Loucy (cell line): ENCODE results near the gene TBC1D24.

Experiments used
- H2AFZ ChIP-seq: fragments of 200-600 bp; sonication (generic); 2 replicates; pipeline ENCODE4 v1.6.0; 2016; ENCODE audit warnings: antibody characterized with exemption, mild to moderate bottlenecking, low read length, moderate library complexity
- H3F3A ChIP-seq: fragments of 200-600 bp; 2 replicates; pipeline ENCODE4 v1.6.0; 2016; ENCODE audit warnings: antibody characterized with exemption, low read depth, mild to moderate bottlenecking
- H3K27me3 ChIP-seq: fragments of 200-600 bp; sonication (generic); 2 replicates; pipeline ENCODE4 v1.6.1; 2014; ENCODE audit warnings: low read length, mild to moderate bottlenecking; ENCODE audit not compliant: insufficient read depth, poor library complexity, severe bottlenecking
- H3K36me3 ChIP-seq: fragments of 200-600 bp; sonication (generic); 2 replicates; pipeline ENCODE4 v1.6.1; 2016; ENCODE audit warnings: low read length; ENCODE audit not compliant: insufficient read depth
- H3K4me1 ChIP-seq: fragments of 200-600 bp; sonication (generic); 2 replicates; pipeline ENCODE4 v1.5.1; 2014; ENCODE audit warnings: low read length, mild to moderate bottlenecking; ENCODE audit not compliant: insufficient read depth, poor library complexity, severe bottlenecking
- H3K4me2 ChIP-seq: fragments of 200-600 bp; sonication (generic); 2 replicates; pipeline ENCODE4 v1.6.0; 2014; ENCODE audit warnings: antibody characterized with exemption, low read length, low read depth, mild to moderate bottlenecking; ENCODE audit not compliant: poor library complexity, severe bottlenecking
- H3K4me3 ChIP-seq: fragments of 200-600 bp; sonication (generic); 2 replicates; pipeline ENCODE4 v1.5.1; 2014; ENCODE audit warnings: low read length, mild to moderate bottlenecking, mixed read lengths; ENCODE audit not compliant: poor library complexity, severe bottlenecking
- H3K79me2 ChIP-seq: fragments of 200-600 bp; sonication (generic); 2 replicates; pipeline ENCODE4 v1.6.1; 2014; ENCODE audit warnings: low read length; ENCODE audit not compliant: insufficient read depth
- H3K9ac ChIP-seq: fragments of 200-600 bp; sonication (generic); 2 replicates; pipeline ENCODE4 v1.6.0; 2014; ENCODE audit warnings: mild to moderate bottlenecking, low read depth, low read length, moderate library complexity; ENCODE audit not compliant: poor library complexity, severe bottlenecking
- H3K9me2 ChIP-seq: fragments of 200-600 bp; sonication (generic); replicated peaks from 2 replicates; pipeline ENCODE4 v1.6.1; 2016; ENCODE audit warnings: low read depth, low read length, mixed read lengths
- H3K9me3 ChIP-seq: fragments of 200-600 bp; sonication (generic); 2 replicates; pipeline ENCODE4 v1.6.1; 2014; ENCODE audit warnings: mild to moderate bottlenecking, antibody characterized with exemption, low read length, low read depth; ENCODE audit not compliant: insufficient read depth
- H4K20me1 ChIP-seq: fragments of 200-600 bp; sonication (generic); 2 replicates; pipeline ENCODE4 v1.6.0; 2014; ENCODE audit warnings: antibody characterized with exemption, low read length, mild to moderate bottlenecking; ENCODE audit not compliant: insufficient read depth, poor library complexity, severe bottlenecking
- CTCF ChIP-seq: fragments of 200-600 bp; sonication (generic); conservative IDR thresholded peaks from 2 replicates; pipeline ENCODE4 v1.5.1; 2014; ENCODE audit warnings: mild to moderate bottlenecking, antibody characterized with exemption, low read length
- EZH2phosphoT487 ChIP-seq: fragments of 200-600 bp; IDR thresholded peaks from 2 replicates; pipeline ENCODE4 v1.6.1; 2018; ENCODE audit warnings: antibody characterized with exemption, mild to moderate bottlenecking, moderate library complexity, borderline replicate concordance

Gene TBC1D24

GRCh38 chr16:2450975-2451381, 23.9 kb upstream of the TBC1D24 start:
- no peak overlapping the region for H3K4me3 ChIP-seq
- peaks cover 54% of the 10 kb centered on the region; the same call in 1 of the 2 replicates for H3K36me3 ChIP-seq
- no peaks in the 10 kb centered on the region for H3K9me3 ChIP-seq
- H3K4me1 ChIP-seq = no peaks in the 10 kb centered on the region
- no peaks in the 10 kb centered on the region for H3K79me2 ChIP-seq
- no peak overlapping the region for H2AFZ ChIP-seq
- no peaks in the 10 kb centered on the region for H4K20me1 ChIP-seq
- no peaks in the 10 kb centered on the region for H3K27me3 ChIP-seq
- no peaks in the 10 kb centered on the region for H3K9me2 ChIP-seq
- H3F3A ChIP-seq = no peaks in the 10 kb centered on the region
- TF ChIP-seq CTCF (no peak), EZH2phosphoT487 (no peak)
- no peak overlapping the region for H3K9ac ChIP-seq
- no peak overlapping the region for H3K4me2 ChIP-seq

- no peaks in the 10 kb centered on the region for H3K27me3 ChIP-seq
- H3K9me2 ChIP-seq = no peaks in the 10 kb centered on the region
- no peaks in the 10 kb centered on the region for H3K79me2 ChIP-seq
- peaks cover 48% of the 10 kb centered on the region; the same call in 1 of the 2 replicates for H3K36me3 ChIP-seq
- H3K9me3 ChIP-seq = no peaks in the 10 kb centered on the region
- no peaks in the 10 kb centered on the region for H3K4me1 ChIP-seq
- H4K20me1 ChIP-seq = no peaks in the 10 kb centered on the region
- H3K4me2 ChIP-seq = no peak overlapping the region
- TF ChIP-seq CTCF (no peak), EZH2phosphoT487 (no peak)
- no peaks in the 10 kb centered on the region for H3F3A ChIP-seq
- no peak overlapping the region for H3K9ac ChIP-seq
- H3K4me3 ChIP-seq = no peak overlapping the region
- H2AFZ ChIP-seq = no peak overlapping the region
These were observed 23.0 kb upstream of the TBC1D24 start for GRCh38 chr16:2451851-2452320.

GRCh38 chr16:2452650-2453049, 22.3 kb upstream of the TBC1D24 start:
- Histone ChIP-seq H3K36me3 (peaks cover 51% of the 10 kb centered on the region; the same call in 1 of the 2 replicates), H3K9me3 (no peaks in the 10 kb centered on the region)

More at GRCh38 chr16:2452650-2453049, 22.3 kb upstream of the TBC1D24 start:
- Histone ChIP-seq H3K9ac (no peak overlapping the region), H3K4me2 (no peak overlapping the region), H3K9me2 (no peaks in the 10 kb centered on the region), H3K4me3 (no peak overlapping the region), H3F3A (no peaks in the 10 kb centered on the region), H3K79me2 (no peaks in the 10 kb centered on the region), H4K20me1 (no peaks in the 10 kb centered on the region), H3K4me1 (no peaks in the 10 kb centered on the region), H2AFZ (no peak overlapping the region), H3K27me3 (no peaks in the 10 kb centered on the region)
- no peak for TF ChIP-seq CTCF
- no peak for TF ChIP-seq EZH2phosphoT487
